ENCODE data around the gene PTPRJ.
"Not testable (repeated sequence)": the region's sequence is repeated elsewhere in the genome, so short reads cannot be mapped to it uniquely, and the experiment has no call there.

The PTPRJ gene

GRCh38 chr11:48172818-48173609, 192.7 kb downstream of the PTPRJ start:
- FAIRE-seq, result no peak

GRCh38 chr11:48177661-48178060, 197.3 kb downstream of the PTPRJ start:
- FAIRE-seq, result no peak

- FAIRE-seq, result no peak
These were observed 200.3 kb downstream of the PTPRJ start for GRCh38 chr11:48180627-48181026.

- no peak for FAIRE-seq
These were observed 202.6 kb downstream of the PTPRJ start for GRCh38 chr11:48182860-48183526.

- FAIRE-seq, result no peak
These were observed 204.1 kb downstream of the PTPRJ start for GRCh38 chr11:48184452-48184851.

GRCh38 chr11:48190906-48191654, 210.7 kb downstream of the PTPRJ start:
- not testable (repeated sequence) for FAIRE-seq

GRCh38 chr11:48193876-48194275, 213.5 kb downstream of the PTPRJ start:
- FAIRE-seq, result no peak

- FAIRE-seq, result no peak
These were observed 227.5 kb downstream of the PTPRJ start for GRCh38 chr11:48207881-48208280.

GRCh38 chr11:48210052-48210451, 229.7 kb downstream of the PTPRJ start:
- FAIRE-seq, result no peak

- FAIRE-seq, result no peak
These were observed 236.2 kb downstream of the PTPRJ start, which contains the start of gene OR4B1 for GRCh38 chr11:48216510-48216909. Gene OR4B1, plus strand, starts transcription at chr11:48216810. Its CDS starts 0 bp downstream, at chr11:48216810.

Data from TTC549 (cell line).